ENCODE measurements around the gene MOCS1.

GRCh38 chr6:39891353-39891752 is 42.9 kb downstream of the MOCS1 start:
- TF ChIP-seq, protein P1, sequence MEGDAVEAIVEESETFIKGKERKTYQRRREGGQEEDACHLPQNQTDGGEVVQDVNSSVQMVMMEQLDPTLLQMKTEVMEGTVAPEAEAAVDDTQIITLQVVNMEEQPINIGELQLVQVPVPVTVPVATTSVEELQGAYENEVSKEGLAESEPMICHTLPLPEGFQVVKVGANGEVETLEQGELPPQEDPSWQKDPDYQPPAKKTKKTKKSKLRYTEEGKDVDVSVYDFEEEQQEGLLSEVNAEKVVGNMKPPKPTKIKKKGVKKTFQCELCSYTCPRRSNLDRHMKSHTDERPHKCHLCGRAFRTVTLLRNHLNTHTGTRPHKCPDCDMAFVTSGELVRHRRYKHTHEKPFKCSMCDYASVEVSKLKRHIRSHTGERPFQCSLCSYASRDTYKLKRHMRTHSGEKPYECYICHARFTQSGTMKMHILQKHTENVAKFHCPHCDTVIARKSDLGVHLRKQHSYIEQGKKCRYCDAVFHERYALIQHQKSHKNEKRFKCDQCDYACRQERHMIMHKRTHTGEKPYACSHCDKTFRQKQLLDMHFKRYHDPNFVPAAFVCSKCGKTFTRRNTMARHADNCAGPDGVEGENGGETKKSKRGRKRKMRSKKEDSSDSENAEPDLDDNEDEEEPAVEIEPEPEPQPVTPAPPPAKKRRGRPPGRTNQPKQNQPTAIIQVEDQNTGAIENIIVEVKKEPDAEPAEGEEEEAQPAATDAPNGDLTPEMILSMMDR (IDR thresholded peaks at IDR 0.05), result no peak
- TF ChIP-seq POLR2A (IDR thresholded peaks at IDR 0.05), result no peak
